Measurements from ENCODE around the gene LMNA. TPM values are rescaled to one million over a fixed set of nuclear protein-coding genes. Genes with fewer than 3 reads are reported as not detected.

LMNA gene
- total and polyA plus RNA-seq, 10 of the 15 experiments (the other 5 are each of a cell fraction or from before 2014, with no cell fraction given): 0.42 to 334 (median 81.1) TPM

GRCh38 chr1:156145650-156146019, 31.1 kb downstream of the LMNA start (continued):
- TF ChIP-seq KDM1A (IDR thresholded peaks at IDR 0.05; ENCODE audit: borderline replicate concordance): no peak
- TF ChIP-seq ZBTB40 (IDR thresholded peaks at IDR 0.05; ENCODE audit: borderline replicate concordance): no peak
- no peak for TF ChIP-seq E4F1 (IDR thresholded peaks at IDR 0.05; ENCODE audit: borderline replicate concordance, partially characterized antibody)
- TF ChIP-seq PBX3 (IDR thresholded peaks at IDR 0.05; ENCODE audit: insufficient replicate concordance, low read depth, low read length): no peak
- TF ChIP-seq EP300 (IDR thresholded peaks at IDR 0.05; ENCODE audit: borderline replicate concordance in 1 of 2, control insufficient read depth in 1 of 2, low read depth in 2 of 2, low read length in 2 of 2): no peak
- TF ChIP-seq ZNF274 (IDR thresholded peaks at IDR 0.05; ENCODE audit: insufficient read depth, insufficient read length): no peak
- TF ChIP-seq ASH2L (IDR thresholded peaks at IDR 0.05; ENCODE audit: borderline replicate concordance, low read depth): no peak
- TF ChIP-seq CREB1 (IDR thresholded peaks at IDR 0.05; ENCODE audit: low read depth): no peak
- TF ChIP-seq NFIC (IDR thresholded peaks at IDR 0.05; ENCODE audit: low read depth, low read length): no peak
- no peak for TF ChIP-seq ZBED1 (IDR thresholded peaks at IDR 0.05; ENCODE audit: borderline replicate concordance)
- TF ChIP-seq ATF3 (IDR thresholded peaks at IDR 0.05; ENCODE audit: borderline replicate concordance, extremely low read depth, low read depth, low read length): no peak

All from GM12878 (cell line).